Esophagus squamous epithelium (tissue), 5 donors: Measurements from ENCODE around the gene LRBA. TPM values are rescaled to one million over a fixed set of nuclear protein-coding genes. Genes with fewer than 3 reads are reported as not detected.

Experiments
- DNase-seq: peaks from one replicate; lab custom pipeline; 2025; lab: John Stamatoyannopoulos, UW
- H3K27ac ChIP-seq, 4 donors: fragments of 200-600 bp; sonication (generic); one replicate each; pipeline ENCODE4 v1.5.1; 2016 to 2019; ENCODE audit warnings: mild to moderate bottlenecking in 1 of 4
- H3K27me3 ChIP-seq, 4 donors: fragments of 200-600 bp; sonication (generic); 1 replicate in 3 of 4; 2 replicates in 1 of 4; pipeline versions ENCODE4 v1.5.1 to v1.6.0; 2017 to 2021; ENCODE audit warnings: antibody characterized with exemption in 1 of 4
- H3K36me3 ChIP-seq, 3 donors: fragments of 200-600 bp; sonication (generic); one replicate each; pipeline ENCODE4 v1.5.1; 2016 to 2019
- H3K4me1 ChIP-seq, 3 donors: fragments of 200-600 bp; sonication (generic); one replicate each; pipeline ENCODE4 v1.5.1; 2017 to 2019
- H3K4me3 ChIP-seq, 4 donors: fragments of 200-600 bp; sonication (generic); 1 replicate in 3 of 4; 2 replicates in 1 of 4; pipeline ENCODE4 v1.5.1; 2016 to 2019; ENCODE audit warnings: mild to moderate bottlenecking in 2 of 4, moderate library complexity in 1 of 4
- H3K9me3 ChIP-seq, 3 donors: fragments of 200-600 bp; sonication (generic); one replicate each; pipeline ENCODE4 v1.5.1; 2016 to 2019
- CTCF ChIP-seq, 6 experiments: fragments of 450-650 bp in 4 of 6; fragments of 200-600 bp in 2 of 6; sonication (generic) in 2 of 6; IDR thresholded peaks; one replicate each; pipeline ENCODE4 v1.5.1; 2016 to 2019; ENCODE audit warnings: antibody characterized with exemption in 6 of 6, mild to moderate bottlenecking in 4 of 6, moderate library complexity in 4 of 6
- POLR2A ChIP-seq, 4 donors: fragments of 450-650 bp; IDR thresholded peaks; one replicate each; pipeline ENCODE4 v1.6.1; 2017; ENCODE audit warnings: antibody characterized with exemption in 4 of 4, mild to moderate bottlenecking in 4 of 4, moderate library complexity in 3 of 4
- WGBS, 2 donors: methylation state at CpG; one replicate each; pipeline ENCODE4 v1.1.5; 2018; 5-methylcytosine and 5-hydroxymethylcytosine counted together
- intact Hi-C: fragments of 100-400 bp; cut with DNase I; formaldehyde crosslinking; loops from one replicate; pipeline ENCODE4 v1.15.0; 2022
- total RNA-seq, 4 donors: library from RNA; depleted of rRNA; stranded (reverse); fragments of >200 nt; gene quantifications; one replicate each; pipeline ENCODE4 v1.1.0, GENCODE V29; 2016
- donor health status: DM: yes; HTN: yes; CAD: no.

The LRBA gene
- total RNA-seq, 4 donors from 2014 or later = 54.7 to 91.8 (median 66.2) TPM

DNA sequence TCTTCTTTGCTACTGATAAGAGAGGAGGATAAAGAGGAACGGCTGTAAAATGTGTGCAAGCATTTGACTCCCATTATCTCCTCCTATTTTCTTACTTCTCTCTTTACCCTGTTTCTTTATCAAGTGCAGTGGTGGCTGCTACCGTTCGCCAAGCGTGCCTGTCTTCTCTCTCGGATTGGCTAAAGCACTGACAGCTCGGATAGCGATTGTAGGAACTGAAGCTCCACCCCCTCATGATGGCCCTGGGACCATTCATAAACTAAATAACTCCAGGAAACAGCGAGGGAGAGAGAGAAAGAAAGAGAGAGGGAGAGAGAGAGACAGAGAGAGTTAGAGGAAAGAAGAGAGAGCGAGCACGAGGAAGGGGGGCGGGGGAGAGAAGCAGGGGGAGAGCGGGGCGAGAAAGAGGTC is 433.4 kb downstream of the LRBA start:
- no peak overlapping the region for H3K27ac ChIP-seq
- TF ChIP-seq CTCF (IDR thresholded peaks at IDR 0.05) (no peak), POLR2A (IDR thresholded peaks at IDR 0.05) (no peak)
- intact Hi-C loops = no loop called here
- DNase-seq = no peak
- H3K27me3 ChIP-seq = no peaks in the 10 kb centered on the region
- WGBS, 2 donors = 90 to 92% methylated on average over 12 to 13 of the region's 13 CpGs
- H3K9me3 ChIP-seq = peaks cover 0 to 12% (median 6%) of the 10 kb centered on the region in 3 donors
- H3K4me1 ChIP-seq = no peaks in the 10 kb centered on the region
- peaks cover 0 to 29% (median 15%) of the 10 kb centered on the region in 3 donors for H3K36me3 ChIP-seq
- H3K4me3 ChIP-seq = peak overlapping the region in 3 of 4 donors; percentile 40 to 55 (median 42)

GRCh38 chr4:150581056-150581605 is 434.0 kb downstream of the LRBA start:
- no peak for DNase-seq
- WGBS, 2 donors = 94 to 95% methylated on average over 7 of the region's 7 CpGs
- H3K9me3 ChIP-seq = peaks cover 0 to 12% (median 6%) of the 10 kb centered on the region in 3 donors
- peaks cover 0 to 29% (median 15%) of the 10 kb centered on the region in 3 donors for H3K36me3 ChIP-seq
- intact Hi-C loops = no loop called here
- no peaks in the 10 kb centered on the region for H3K4me1 ChIP-seq
- TF ChIP-seq CTCF (IDR thresholded peaks at IDR 0.05) (no peak), POLR2A (IDR thresholded peaks at IDR 0.05) (no peak)
- H3K27ac ChIP-seq = no peak overlapping the region
- no peak overlapping the region for H3K4me3 ChIP-seq
- H3K27me3 ChIP-seq = no peaks in the 10 kb centered on the region

DNA sequence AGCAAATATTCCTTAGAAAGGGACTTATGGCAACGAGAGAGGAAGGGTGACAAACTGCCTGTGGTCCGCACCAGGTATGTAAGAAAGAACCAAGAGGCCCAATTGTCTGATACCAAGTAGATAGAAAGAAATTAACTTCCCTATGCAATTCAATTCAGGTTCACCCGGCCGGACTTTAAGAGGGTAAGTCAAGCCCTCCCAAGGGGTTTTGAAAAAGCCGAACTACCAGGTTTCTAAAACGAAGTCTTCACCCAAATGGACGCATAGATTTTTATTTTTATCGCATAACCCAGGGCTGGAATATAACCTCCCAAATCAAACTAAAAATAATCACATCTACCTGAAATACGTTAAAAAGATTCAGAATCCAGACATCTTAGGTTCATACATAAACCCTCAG is 434.8 kb downstream of the LRBA start:
- H3K36me3 ChIP-seq = peaks cover 0 to 29% (median 15%) of the 10 kb centered on the region in 3 donors
- H3K27ac ChIP-seq = peak overlapping the region in 3 of 4 donors; percentile 72 to 78 (median 72)
- TF ChIP-seq POLR2A (IDR thresholded peaks at IDR 0.05) (no peak), CTCF (IDR thresholded peaks at IDR 0.05) (no peak)
- H3K27me3 ChIP-seq = no peaks in the 10 kb centered on the region
- intact Hi-C loops = no loop called here
- peak overlapping the region in 3 of 4 donors; percentile 41 to 62 (median 41) for H3K4me3 ChIP-seq
- peaks cover 0 to 12% (median 6%) of the 10 kb centered on the region in 3 donors for H3K9me3 ChIP-seq
- WGBS, 2 donors = 90% methylated on average over 9 of the region's 9 CpGs
- no peaks in the 10 kb centered on the region for H3K4me1 ChIP-seq
- DNase-seq = no peak

DNA sequence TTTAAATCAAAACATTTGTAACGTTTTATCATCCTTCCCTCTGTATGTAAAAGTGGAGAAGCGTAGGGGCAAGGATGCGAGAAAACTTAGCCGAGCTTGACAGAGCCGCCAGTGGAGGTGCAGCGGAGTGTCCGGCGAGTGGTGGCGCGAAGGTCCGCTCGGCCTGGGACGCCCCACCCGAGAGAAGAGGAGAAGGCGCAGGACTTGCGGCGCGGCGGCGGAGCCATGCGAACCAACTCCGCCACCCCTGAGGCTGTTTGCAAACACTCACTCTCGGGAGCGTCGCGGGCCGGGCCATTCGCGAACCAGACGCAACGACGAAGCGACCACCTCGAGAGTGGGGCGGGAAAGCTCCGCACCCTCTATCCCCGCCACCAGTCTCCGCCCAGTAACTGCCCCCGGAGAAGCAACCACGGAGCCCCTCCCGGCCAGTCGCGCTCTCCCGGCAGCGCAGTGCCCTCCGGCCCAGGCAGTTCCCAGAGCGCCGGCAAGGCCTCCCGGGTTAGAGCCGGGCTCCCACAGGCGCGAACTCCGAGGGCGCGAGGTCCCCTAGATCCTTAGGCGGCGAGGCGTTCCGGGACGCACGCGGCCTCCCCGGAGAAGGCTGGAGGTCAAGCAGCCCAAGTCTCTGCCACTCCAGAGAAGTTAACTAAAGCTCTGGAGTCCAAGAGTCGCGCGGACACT is 435.4 kb downstream of the LRBA start:
- intact Hi-C loops = no loop called here
- Histone ChIP-seq H3K4me1 (no peaks in the 10 kb centered on the region), H3K27ac (peak overlapping the region; percentile 47 to 78 (median 72)), H3K9me3 (peaks cover 0 to 12% (median 6%) of the 10 kb centered on the region in 3 donors), H3K27me3 (no peaks in the 10 kb centered on the region), H3K36me3 (peaks cover 0 to 29% (median 15%) of the 10 kb centered on the region in 3 donors), H3K4me3 (peak overlapping the region; percentile 9 to 62 (median 41))
- 71 to 78% methylated on average over 14 to 44 of the region's 66 CpGs for WGBS, 2 donors
- TF ChIP-seq POLR2A (IDR thresholded peaks at IDR 0.05) (no peak), CTCF (IDR thresholded peaks at IDR 0.05) (no peak)
- no peak for DNase-seq
